Activated naive CD4-positive, alpha-beta T cell treated with anti-CD3 and anti-CD28 coated beads, Interleukin-2, amount 50 U/mL, for 72 hours (primary cell): ENCODE data around the gene DDX51. TPM values are rescaled to one million over a fixed set of nuclear protein-coding genes. Genes with fewer than 3 reads are reported as not detected.
A peak's percentile ranks its signal among the peaks of the same experiment; 100 is the strongest.

Experiments used
- ATAC-seq, 2 donors: fragments of 150-1000 bp; cut with Tn5 transposase; 2 replicates each; pipeline ENCODE4 v1.10.0; 2021; ENCODE audit warnings: mild to moderate bottlenecking in 2 of 2, moderate library complexity in 2 of 2
- DNase-seq, 2 donors: peaks; one replicate each; pipeline ENCODE4 v3.0.0; 2021 to 2022; ENCODE audit warnings: low spot score in 2 of 2
- H3K27ac Mint-ChIP-seq, 2 donors: one replicate each; pipeline ENCODE4 v1.8.0; 2022; ENCODE audit warnings: mild to moderate bottlenecking in 2 of 2, mixed read lengths in 2 of 2
- H3K36me3 Mint-ChIP-seq, 2 donors: one replicate each; pipeline ENCODE4 v1.8.0; 2022; ENCODE audit warnings: mixed read lengths in 2 of 2
- H3K9me3 Mint-ChIP-seq, 2 donors: one replicate each; pipeline ENCODE4 v1.8.0; 2022; ENCODE audit warnings: mixed read lengths in 2 of 2
- total RNA-seq, 2 donors: library from RNA; stranded (reverse); gene quantifications; one replicate each; pipeline ENCODE4 v1.2.3, GENCODE V29; 2022

Gene DDX51
- total RNA-seq, 2 donors from 2014 or later: 22.0 to 34.5 TPM

GRCh38 chr12:132172619-132173018 lies 28.5 kb upstream of the DDX51 start:
- no peak for ATAC-seq
- H3K27ac Mint-ChIP-seq: no peak overlapping the region

GRCh38 chr12:132171968-132172521 lies 27.9 kb upstream of the DDX51 start:
- Mint-ChIP-seq H3K36me3 (no peaks in the 10 kb centered on the region), H3K27ac (no peak overlapping the region), H3K9me3 (peaks cover 2% of the 10 kb centered on the region in 2 donors)
- no peak for DNase-seq
- no peak for ATAC-seq

More at GRCh38 chr12:132172619-132173018, 28.5 kb upstream of the DDX51 start:
- Mint-ChIP-seq H3K36me3 (no peaks in the 10 kb centered on the region), H3K9me3 (no peaks in the 10 kb centered on the region)
- no peak for DNase-seq

- Mint-ChIP-seq H3K36me3 (no peaks in the 10 kb centered on the region), H3K27ac (no peak overlapping the region), H3K9me3 (peaks cover 6 to 7% of the 10 kb centered on the region in 2 donors)
- DNase-seq (no peak), ATAC-seq (no peak)
These were observed 27.3 kb upstream of the DDX51 start for GRCh38 chr12:132171293-132171967.

GRCh38 chr12:132170637-132171292 lies 26.6 kb upstream of the DDX51 start:
- no peak for ATAC-seq
- Mint-ChIP-seq H3K27ac (no peak overlapping the region), H3K9me3 (peaks cover 7 to 11% of the 10 kb centered on the region in 2 donors), H3K36me3 (no peaks in the 10 kb centered on the region)
- DNase-seq: no peak

- H3K9me3 Mint-ChIP-seq: peaks cover 7 to 11% of the 10 kb centered on the region in 2 donors
- DNase-seq: no peak
- no peaks in the 10 kb centered on the region for H3K36me3 Mint-ChIP-seq
- no peak for ATAC-seq
- H3K27ac Mint-ChIP-seq: no peak overlapping the region
These were observed 26.0 kb upstream of the DDX51 start for GRCh38 chr12:132170094-132170636.

- ATAC-seq: no peak
- Mint-ChIP-seq H3K9me3 (peaks cover 7 to 11% of the 10 kb centered on the region in 2 donors), H3K36me3 (no peaks in the 10 kb centered on the region), H3K27ac (no peak overlapping the region)
- DNase-seq: no peak
These were observed 25.3 kb upstream of the DDX51 start for GRCh38 chr12:132169376-132169775.

- no peak for ATAC-seq
- no peak overlapping the region for H3K27ac Mint-ChIP-seq
- H3K36me3 Mint-ChIP-seq: no peaks in the 10 kb centered on the region
- H3K9me3 Mint-ChIP-seq: peaks cover 7 to 11% of the 10 kb centered on the region in 2 donors
- no peak for DNase-seq
These were observed 24.4 kb upstream of the DDX51 start for GRCh38 chr12:132168311-132169031.

- DNase-seq (no peak), ATAC-seq (no peak)
- no peaks in the 10 kb centered on the region for H3K36me3 Mint-ChIP-seq
- H3K9me3 Mint-ChIP-seq: peaks cover 7 to 11% of the 10 kb centered on the region in 2 donors
- no peak overlapping the region for H3K27ac Mint-ChIP-seq
These were observed 23.6 kb upstream of the DDX51 start for GRCh38 chr12:132167611-132168310.

- Mint-ChIP-seq H3K9me3 (peaks cover 7 to 11% of the 10 kb centered on the region in 2 donors), H3K36me3 (no peaks in the 10 kb centered on the region), H3K27ac (no peak overlapping the region)
These were observed 22.9 kb upstream of the DDX51 start for GRCh38 chr12:132166801-132167591.

GRCh38 chr12:132166093-132166492 lies 22.0 kb upstream of the DDX51 start:
- Mint-ChIP-seq H3K36me3 (no peaks in the 10 kb centered on the region), H3K27ac (no peak overlapping the region), H3K9me3 (peaks cover 7 to 11% of the 10 kb centered on the region in 2 donors)
- ATAC-seq: no peak
- no peak for DNase-seq

More at GRCh38 chr12:132166801-132167591, 22.9 kb upstream of the DDX51 start:
- DNase-seq: no peak
- ATAC-seq: no peak

GRCh38 chr12:132165584-132165983 lies 21.5 kb upstream of the DDX51 start:
- DNase-seq: no peak
- Mint-ChIP-seq H3K9me3 (peaks cover 7 to 11% of the 10 kb centered on the region in 2 donors), H3K36me3 (no peaks in the 10 kb centered on the region), H3K27ac (no peak overlapping the region)
- no peak for ATAC-seq

GRCh38 chr12:132164426-132164825 lies 20.3 kb upstream of the DDX51 start:
- Mint-ChIP-seq H3K9me3 (peaks cover 7 to 11% of the 10 kb centered on the region in 2 donors), H3K27ac (no peak overlapping the region), H3K36me3 (no peaks in the 10 kb centered on the region)
- DNase-seq (no peak), ATAC-seq (no peak)

GRCh38 chr12:132163911-132164288 lies 19.8 kb upstream of the DDX51 start:
- H3K9me3 Mint-ChIP-seq: peaks cover 7 to 11% of the 10 kb centered on the region in 2 donors
- ATAC-seq (peak; percentile 29 to 39), DNase-seq (no peak)
- no peak overlapping the region for H3K27ac Mint-ChIP-seq
- no peaks in the 10 kb centered on the region for H3K36me3 Mint-ChIP-seq

GRCh38 chr12:132163041-132163910 lies 19.2 kb upstream of the DDX51 start:
- ATAC-seq (peak in 1 of 2 donors; percentile 27), DNase-seq (no peak)
- Mint-ChIP-seq H3K9me3 (peaks cover 7 to 11% of the 10 kb centered on the region in 2 donors), H3K36me3 (no peaks in the 10 kb centered on the region), H3K27ac (no peak overlapping the region)
